ENCODE data around the gene ZBTB40. TPM values are rescaled to one million over a fixed set of nuclear protein-coding genes. Genes with fewer than 3 reads are reported as not detected.
A peak's percentile ranks its signal among the peaks of the same experiment; 100 is the strongest.

The ZBTB40 gene
- total and polyA plus RNA-seq, 9 of the 15 experiments (the other 6 are each of a cell fraction or from before 2014, with no cell fraction given), result 2.6 to 26.0 (median 18.8) TPM

DNA sequence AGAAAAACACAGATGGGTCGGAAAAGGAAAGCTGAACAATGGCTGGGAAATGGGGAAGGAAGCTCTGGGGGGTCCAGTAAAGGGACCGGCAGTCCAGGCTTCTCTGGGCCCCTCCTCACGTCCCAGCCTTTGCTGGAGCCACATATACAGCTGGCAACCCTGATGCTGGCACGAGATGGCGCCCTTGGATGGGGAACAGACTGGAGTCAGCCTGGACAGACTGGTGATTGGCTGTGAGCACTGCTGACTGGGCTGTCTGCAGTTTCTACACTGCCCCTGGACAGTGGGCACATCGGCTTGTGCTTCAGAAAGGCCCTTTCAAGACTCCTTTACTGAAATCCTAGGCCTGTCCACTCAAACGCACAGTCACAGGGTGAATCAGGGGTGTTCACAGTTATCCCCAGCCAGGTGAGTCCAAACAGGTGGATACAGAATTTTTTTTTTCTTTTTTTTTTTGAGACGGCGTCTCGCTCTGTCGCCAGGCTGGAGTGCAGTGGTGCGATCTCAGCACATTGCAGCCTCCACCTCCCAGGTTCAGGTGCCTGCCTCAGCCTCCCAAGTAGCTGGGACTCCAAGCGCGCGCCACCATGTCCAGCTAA is 31.1 kb upstream of the ZBTB40 start (continued):
- TF ChIP-seq REST (IDR thresholded peaks at IDR 0.05; ENCODE audit: borderline replicate concordance), result peak; percentile 93
- no peak for TF ChIP-seq REST (CRISPR knock-in tag; IDR thresholded peaks at IDR 0.05; ENCODE audit: low read depth)
- TF ChIP-seq, protein P1, sequence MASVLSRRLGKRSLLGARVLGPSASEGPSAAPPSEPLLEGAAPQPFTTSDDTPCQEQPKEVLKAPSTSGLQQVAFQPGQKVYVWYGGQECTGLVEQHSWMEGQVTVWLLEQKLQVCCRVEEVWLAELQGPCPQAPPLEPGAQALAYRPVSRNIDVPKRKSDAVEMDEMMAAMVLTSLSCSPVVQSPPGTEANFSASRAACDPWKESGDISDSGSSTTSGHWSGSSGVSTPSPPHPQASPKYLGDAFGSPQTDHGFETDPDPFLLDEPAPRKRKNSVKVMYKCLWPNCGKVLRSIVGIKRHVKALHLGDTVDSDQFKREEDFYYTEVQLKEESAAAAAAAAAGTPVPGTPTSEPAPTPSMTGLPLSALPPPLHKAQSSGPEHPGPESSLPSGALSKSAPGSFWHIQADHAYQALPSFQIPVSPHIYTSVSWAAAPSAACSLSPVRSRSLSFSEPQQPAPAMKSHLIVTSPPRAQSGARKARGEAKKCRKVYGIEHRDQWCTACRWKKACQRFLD (CRISPR knock-in tag; IDR thresholded peaks at IDR 0.05), result no peak
- TF ChIP-seq IRF1 (CRISPR knock-in tag; IDR thresholded peaks at IDR 0.05; ENCODE audit: borderline replicate concordance), result no peak
- TF ChIP-seq NCOA6 (IDR thresholded peaks at IDR 0.05), result no peak
- TF ChIP-seq PCBP1 (IDR thresholded peaks at IDR 0.05; ENCODE audit: low read depth, low read length, poor library complexity, severe bottlenecking), result no peak
- TF ChIP-seq MTA3 (IDR thresholded peaks at IDR 0.05; ENCODE audit: borderline replicate concordance), result no peak
- no peak for TF ChIP-seq RHOXF2B (CRISPR knock-in tag; conservative IDR thresholded peaks at IDR 0.05)
- no peak for TF ChIP-seq NFIX (CRISPR knock-in tag; IDR thresholded peaks at IDR 0.05; ENCODE audit: low read depth)
- TF ChIP-seq ZC3H11A (IDR thresholded peaks at IDR 0.05; ENCODE audit: low read depth, low read length), result no peak
- TF ChIP-seq SPI1 (IDR thresholded peaks at IDR 0.05; ENCODE audit: borderline replicate concordance, low read depth, low read length), result no peak
- TF ChIP-seq ESRRB (CRISPR knock-in tag; IDR thresholded peaks at IDR 0.05; ENCODE audit: borderline replicate concordance), result no peak
- TF ChIP-seq STAT5A (IDR thresholded peaks at IDR 0.05; ENCODE audit: borderline replicate concordance, low read length), result no peak
- no peak for TF ChIP-seq STAT6 (CRISPR knock-in tag; IDR thresholded peaks at IDR 0.05)
- TF ChIP-seq POLR2B (IDR thresholded peaks at IDR 0.05; ENCODE audit: low read depth, partially characterized antibody), result no peak
- no peak for TF ChIP-seq CHD2 (IDR thresholded peaks at IDR 0.05; ENCODE audit: low read depth, low read length)

Data from K562 (cell line).